Neuronal stem cell (in vitro differentiated cells): ENCODE results near the gene B3GALT2.

Source experiments
- DNase-seq: peaks from one replicate; pipeline ENCODE4 v3.0.0-alpha.2; 2013; ENCODE audit warnings: low spot score
- H2AFZ ChIP-seq: one replicate; pipeline ENCODE4 v1.6.1; 2013; ENCODE audit warnings: mild to moderate bottlenecking, low read length, inconsistent platforms
- H2AK5ac ChIP-seq: 2 replicates; pipeline ENCODE4 v1.6.1; 2013; ENCODE audit warnings: low read depth, mild to moderate bottlenecking, inconsistent platforms, low read length, moderate library complexity, mixed read lengths
- H2BK120ac ChIP-seq: 2 replicates; pipeline ENCODE4 v1.6.1; 2013; ENCODE audit warnings: low read depth, mild to moderate bottlenecking, inconsistent platforms, low read length, moderate library complexity, mixed read lengths
- H2BK12ac ChIP-seq: one replicate; pipeline ENCODE4 v1.6.1; 2013; ENCODE audit warnings: low read length, inconsistent platforms
- H2BK15ac ChIP-seq: 2 replicates; pipeline ENCODE4 v1.6.1; 2013; ENCODE audit warnings: mild to moderate bottlenecking, low read length, inconsistent platforms, mixed read lengths
- H2BK5ac ChIP-seq: one replicate; pipeline ENCODE4 v1.6.1; 2013; ENCODE audit warnings: inconsistent platforms, mild to moderate bottlenecking, low read length, moderate library complexity
- H3K14ac ChIP-seq: one replicate; pipeline ENCODE4 v1.6.1; 2013; ENCODE audit warnings: low read length, inconsistent platforms
- H3K18ac ChIP-seq: 2 replicates; pipeline ENCODE4 v1.6.1; 2013; ENCODE audit warnings: low read length, inconsistent platforms
- H3K23ac ChIP-seq: 2 replicates; pipeline ENCODE4 v1.6.1; 2013; ENCODE audit warnings: low read depth, mild to moderate bottlenecking, mixed read lengths, low read length, inconsistent platforms; ENCODE audit not compliant: poor library complexity
- H3K27ac ChIP-seq: replicated peaks from 3 replicates; pipeline ENCODE4 v1.5.1; 2013; ENCODE audit warnings: low read length, inconsistent platforms
- H3K27me3 ChIP-seq, 3 experiments: 2 replicates each; pipeline ENCODE4 v1.6.1; 2013; ENCODE audit warnings: low read length in 3 of 3, mild to moderate bottlenecking in 2 of 3, inconsistent platforms in 1 of 3, low read depth in 1 of 3, mixed read lengths in 1 of 3, moderate library complexity in 1 of 3; ENCODE audit not compliant: control insufficient read depth in 3 of 3, insufficient read depth in 3 of 3
- H3K36me3 ChIP-seq, 2 donors: replicated peaks in 1 of 2; 2 replicates each; pipeline ENCODE4 v1.6.1; 2013; ENCODE audit warnings: low read length in 2 of 2; ENCODE audit not compliant: control insufficient read depth in 2 of 2, insufficient read depth in 2 of 2
- H3K4ac ChIP-seq: 2 replicates; pipeline ENCODE4 v1.6.1; 2013; ENCODE audit warnings: inconsistent platforms, mild to moderate bottlenecking, low read length, moderate library complexity
- H3K4me1 ChIP-seq, 2 donors: 1 replicate in 1 of 2; 2 replicates in 1 of 2; pipeline ENCODE4 v1.6.1; 2013; ENCODE audit warnings: low read length in 2 of 2, low read depth in 1 of 2; ENCODE audit not compliant: control insufficient read depth in 2 of 2, insufficient read depth in 1 of 2
- H3K4me2 ChIP-seq: one replicate; pipeline ENCODE4 v1.6.1; 2013; ENCODE audit warnings: mild to moderate bottlenecking, low read length, inconsistent platforms; ENCODE audit not compliant: insufficient read depth, poor library complexity, severe bottlenecking
- H3K4me3 ChIP-seq, 2 donors: 2 replicates each; pipeline ENCODE4 v1.5.1; 2013; ENCODE audit warnings: low read length in 2 of 2, mild to moderate bottlenecking in 2 of 2, inconsistent platforms in 1 of 2, moderate library complexity in 1 of 2
- H3K79me1 ChIP-seq: one replicate; pipeline ENCODE4 v1.6.1; 2013; ENCODE audit warnings: low read depth, mild to moderate bottlenecking, inconsistent platforms, low read length, moderate library complexity
- H3K9ac ChIP-seq: one replicate; pipeline ENCODE4 v1.6.1; 2013; ENCODE audit warnings: mild to moderate bottlenecking, low read depth, low read length, inconsistent platforms; ENCODE audit not compliant: poor library complexity
- H3K9me3 ChIP-seq, 2 donors: replicated peaks in 1 of 2; 2 replicates each; pipeline versions ENCODE3 to v1.6.1; 2013; ENCODE audit warnings: low read length in 2 of 2, mild to moderate bottlenecking in 2 of 2, inconsistent platforms in 1 of 2, low read depth in 1 of 2, mixed read lengths in 1 of 2, moderate library complexity in 1 of 2; ENCODE audit not compliant: control insufficient read depth in 2 of 2, insufficient read depth in 1 of 2
- H4K8ac ChIP-seq: one replicate; pipeline ENCODE4 v1.6.1; 2013; ENCODE audit warnings: low read depth, mild to moderate bottlenecking, inconsistent platforms, low read length, moderate library complexity
- H4K91ac ChIP-seq: one replicate; pipeline ENCODE4 v1.6.1; 2013; ENCODE audit warnings: low read length, low read depth, mild to moderate bottlenecking, inconsistent platforms; ENCODE audit not compliant: poor library complexity
- WGBS, 2 donors: extraction: QIAGEN DNeasy Blood & Tissue Kit; methylation state at CpG; one replicate each; pipeline ENCODE4 v1.1.7; 2013; ENCODE audit warnings: missing lambda C conversion rate in 2 of 2, mixed read lengths in 1 of 2; ENCODE audit not compliant: insufficient read length in 2 of 2, insufficient replicate concordance in 1 of 2; ENCODE audit errors: extremely low coverage in 2 of 2; 5-methylcytosine and 5-hydroxymethylcytosine counted together

The B3GALT2 gene

DNA sequence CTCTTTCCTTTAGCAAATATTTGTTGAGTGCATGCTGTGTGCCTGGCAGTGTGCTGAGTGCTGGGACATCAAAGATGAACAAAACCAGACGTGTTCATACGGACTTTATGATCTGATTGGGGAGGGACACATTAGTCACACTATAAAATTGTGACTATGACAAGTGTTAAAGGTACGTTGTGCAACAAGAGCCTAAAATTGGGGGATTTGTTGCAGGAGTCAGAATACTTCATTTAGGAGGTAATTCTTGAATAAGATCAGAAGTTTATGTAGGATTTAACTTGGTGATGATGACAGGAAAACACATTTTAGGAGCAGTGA lies 29.6 kb downstream of the B3GALT2 start:
- Histone ChIP-seq H2BK120ac (no peak overlapping the region), H3K14ac (no peak overlapping the region), H3K9me3 (no peaks in the 10 kb centered on the region), H3K4me2 (no peak overlapping the region), H2BK12ac (no peak overlapping the region), H2BK5ac (no peak overlapping the region), H2AK5ac (no peak overlapping the region), H3K4ac (no peak overlapping the region), H3K79me1 (no peaks in the 10 kb centered on the region), H2AFZ (no peak overlapping the region), H3K36me3 (peaks cover 0 to 59% of the 10 kb centered on the region in 2 donors), H2BK15ac (no peak overlapping the region), H3K4me3 (no peak overlapping the region), H3K23ac (no peak overlapping the region), H3K27me3 (no peaks in the 10 kb centered on the region), H3K9ac (no peak overlapping the region), H4K8ac (no peak overlapping the region), H3K4me1 (no peaks in the 10 kb centered on the region), H4K91ac (no peak overlapping the region), H3K27ac (no peak overlapping the region), H3K18ac (no peak overlapping the region)
- DNase-seq, result no peak
- WGBS, 2 donors, result no CpG with 5 or more reads among the region's 3 CpGs

DNA sequence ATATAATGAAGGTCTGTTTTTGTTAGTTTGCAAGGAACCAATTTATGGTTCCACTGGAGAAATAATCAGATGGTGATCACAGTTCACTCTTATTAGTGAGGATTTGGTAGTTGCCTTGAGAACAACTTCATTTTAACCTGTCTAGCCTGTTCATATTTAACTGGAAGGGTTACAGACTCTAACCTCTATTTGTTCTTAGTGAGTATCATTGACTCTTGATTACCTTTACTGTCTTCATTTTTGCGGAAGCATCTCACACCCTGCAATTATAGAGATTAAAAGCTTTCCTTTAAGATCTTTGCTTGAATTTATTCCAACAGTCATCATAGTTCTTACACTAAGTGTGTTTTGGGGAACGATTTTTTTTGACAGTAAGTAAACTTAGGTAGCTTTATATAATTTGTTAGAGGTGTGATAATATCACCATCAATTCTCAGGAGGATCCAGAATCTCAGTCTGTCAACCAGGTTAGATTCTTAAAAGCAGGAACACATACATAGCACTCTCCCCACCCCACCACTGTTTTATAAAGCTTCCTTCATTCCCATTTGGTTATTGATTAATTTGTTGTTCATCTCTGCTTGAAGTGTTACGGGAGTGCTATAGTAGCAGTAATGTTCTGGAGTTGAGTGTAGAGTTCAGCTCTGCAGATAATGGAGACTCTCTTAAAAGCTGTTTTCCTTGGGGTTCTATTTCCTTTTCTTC lies 30.1 kb downstream of the B3GALT2 start:
- Histone ChIP-seq H3K9me3 (no peaks in the 10 kb centered on the region), H3K4ac (no peak overlapping the region), H2AFZ (no peak overlapping the region), H2BK15ac (no peak overlapping the region), H3K4me3 (no peak overlapping the region), H2AK5ac (no peak overlapping the region), H3K27me3 (no peaks in the 10 kb centered on the region), H2BK5ac (no peak overlapping the region), H3K36me3 (peaks cover 0 to 65% of the 10 kb centered on the region in 2 donors), H3K4me2 (no peak overlapping the region), H4K8ac (no peak overlapping the region), H3K23ac (no peak overlapping the region), H3K4me1 (no peaks in the 10 kb centered on the region), H4K91ac (no peak overlapping the region), H3K14ac (no peak overlapping the region), H3K18ac (no peak overlapping the region), H2BK120ac (no peak overlapping the region), H3K79me1 (no peaks in the 10 kb centered on the region), H2BK12ac (no peak overlapping the region), H3K27ac (no peak overlapping the region), H3K9ac (no peak overlapping the region)
- DNase-seq, result no peak
- WGBS, 2 donors, result no CpG with 5 or more reads among the region's 3 CpGs

DNA sequence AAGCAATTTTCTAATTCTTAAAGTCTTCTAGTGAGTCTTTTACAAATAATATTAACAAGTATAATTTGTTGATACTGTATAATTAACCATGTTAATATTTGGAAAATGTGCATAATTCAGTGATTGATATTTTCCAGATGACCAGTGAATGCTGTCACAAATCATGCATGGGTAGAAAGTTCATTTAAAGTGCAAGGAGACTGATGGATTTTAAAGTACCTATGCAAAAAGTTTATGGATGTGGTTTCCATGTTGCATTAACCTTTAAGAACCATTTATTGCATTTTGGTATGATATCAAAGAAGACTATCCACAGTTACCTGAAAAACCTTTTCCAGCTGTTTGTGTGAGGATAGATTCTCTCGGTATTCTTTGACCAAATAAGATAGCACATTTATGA lies 41.4 kb downstream of the B3GALT2 start:
- H2BK15ac ChIP-seq, result no peak overlapping the region
- H3K4me1 ChIP-seq, result no peaks in the 10 kb centered on the region
- H3K4me3 ChIP-seq, result no peak overlapping the region
- no peak overlapping the region for H2AFZ ChIP-seq
- no peaks in the 10 kb centered on the region for H3K9me3 ChIP-seq
- no CpG with 5 or more reads among the region's 1 CpG for WGBS, 2 donors
- no peak overlapping the region for H3K4me2 ChIP-seq
- no peaks in the 10 kb centered on the region for H3K79me1 ChIP-seq
- H3K27ac ChIP-seq, result no peak overlapping the region
- no peak overlapping the region for H3K9ac ChIP-seq
- no peak overlapping the region for H3K4ac ChIP-seq
- H3K18ac ChIP-seq, result no peak overlapping the region
- no peak overlapping the region for H2BK120ac ChIP-seq
- no peak overlapping the region for H2BK5ac ChIP-seq
- H4K91ac ChIP-seq, result no peak overlapping the region
- peaks cover 9 to 92% of the 10 kb centered on the region in 2 donors for H3K36me3 ChIP-seq
- no peak overlapping the region for H3K14ac ChIP-seq
- H2AK5ac ChIP-seq, result no peak overlapping the region
- DNase-seq, result no peak
- no peak overlapping the region for H2BK12ac ChIP-seq
- H4K8ac ChIP-seq, result no peak overlapping the region
- no peaks in the 10 kb centered on the region for H3K27me3 ChIP-seq
- H3K23ac ChIP-seq, result no peak overlapping the region

- Histone ChIP-seq H3K14ac (no peak overlapping the region), H2BK120ac (no peak overlapping the region), H2AFZ (no peak overlapping the region), H3K23ac (no peak overlapping the region), H3K27me3 (no peaks in the 10 kb centered on the region), H2BK15ac (no peak overlapping the region), H3K9me3 (no peaks in the 10 kb centered on the region), H3K79me1 (no peaks in the 10 kb centered on the region), H4K91ac (no peak overlapping the region), H3K4me1 (no peaks in the 10 kb centered on the region), H3K9ac (no peak overlapping the region), H2BK12ac (no peak overlapping the region), H3K27ac (no peak overlapping the region), H3K4ac (no peak overlapping the region), H2AK5ac (no peak overlapping the region), H3K18ac (no peak overlapping the region), H4K8ac (no peak overlapping the region), H2BK5ac (no peak overlapping the region), H3K36me3 (peaks cover 13 to 92% of the 10 kb centered on the region in 2 donors), H3K4me2 (no peak overlapping the region), H3K4me3 (no peak overlapping the region)
- WGBS, 2 donors, result no CpG with 5 or more reads among the region's 5 CpGs
- no peak for DNase-seq
Measured at GRCh38 chr1:193144361-193144938, 42.0 kb downstream of the B3GALT2 start.
